Measurements from ENCODE around the gene EPB41L1.

The EPB41L1 gene

DNA sequence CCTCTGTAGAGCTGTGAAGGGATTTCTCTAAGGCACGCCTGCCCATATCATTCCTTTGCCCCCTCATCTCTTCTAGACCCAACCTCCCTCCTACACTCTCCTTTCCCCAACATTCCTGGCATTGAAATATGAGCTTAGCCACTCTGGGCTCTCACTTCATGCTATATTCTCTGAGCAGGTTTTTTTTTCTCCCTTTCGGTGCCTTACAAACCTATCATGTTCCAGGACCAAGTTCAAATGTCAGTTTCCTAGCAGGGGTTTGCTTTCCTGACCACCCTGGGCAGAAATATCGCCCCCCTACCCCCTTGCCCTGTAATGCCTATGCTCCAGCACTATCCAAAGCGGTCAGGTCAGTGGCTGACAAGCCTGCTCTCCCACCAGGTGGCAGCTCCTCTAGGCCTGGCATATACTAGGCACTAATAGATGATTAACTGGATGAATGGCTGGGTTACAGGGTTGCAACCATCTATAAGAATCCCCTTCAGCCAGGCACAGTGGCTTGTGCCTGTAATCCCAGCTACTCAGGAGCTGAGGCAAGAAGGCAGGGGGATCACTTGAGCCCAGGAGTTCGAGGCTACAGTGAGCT lies 56.0 kb downstream of the EPB41L1 start:
- H3K4me3 ChIP-seq (ENCODE audit: low read depth in 1 of 2, low read length in 2 of 2) = no peak overlapping the region
- H3K27ac ChIP-seq (ENCODE audit: low read length) = no peak overlapping the region
- no peak overlapping the region for H3K9ac ChIP-seq (ENCODE audit: low read depth, low read length)
- no peak overlapping the region for H3K4me2 ChIP-seq (ENCODE audit: insufficient read depth, low read length)
- no peak overlapping the region for H2AFZ ChIP-seq (ENCODE audit: low read depth, low read length)
- H3K27me3 ChIP-seq (ENCODE audit: insufficient read depth, low read length, poor library complexity) = peaks cover 23% of the 10 kb centered on the region
- no peak for TF ChIP-seq EZH2 (IDR thresholded peaks at IDR 0.05; ENCODE audit: borderline replicate concordance, low read depth, low read length, severe bottlenecking)
- TF ChIP-seq, protein P1, sequence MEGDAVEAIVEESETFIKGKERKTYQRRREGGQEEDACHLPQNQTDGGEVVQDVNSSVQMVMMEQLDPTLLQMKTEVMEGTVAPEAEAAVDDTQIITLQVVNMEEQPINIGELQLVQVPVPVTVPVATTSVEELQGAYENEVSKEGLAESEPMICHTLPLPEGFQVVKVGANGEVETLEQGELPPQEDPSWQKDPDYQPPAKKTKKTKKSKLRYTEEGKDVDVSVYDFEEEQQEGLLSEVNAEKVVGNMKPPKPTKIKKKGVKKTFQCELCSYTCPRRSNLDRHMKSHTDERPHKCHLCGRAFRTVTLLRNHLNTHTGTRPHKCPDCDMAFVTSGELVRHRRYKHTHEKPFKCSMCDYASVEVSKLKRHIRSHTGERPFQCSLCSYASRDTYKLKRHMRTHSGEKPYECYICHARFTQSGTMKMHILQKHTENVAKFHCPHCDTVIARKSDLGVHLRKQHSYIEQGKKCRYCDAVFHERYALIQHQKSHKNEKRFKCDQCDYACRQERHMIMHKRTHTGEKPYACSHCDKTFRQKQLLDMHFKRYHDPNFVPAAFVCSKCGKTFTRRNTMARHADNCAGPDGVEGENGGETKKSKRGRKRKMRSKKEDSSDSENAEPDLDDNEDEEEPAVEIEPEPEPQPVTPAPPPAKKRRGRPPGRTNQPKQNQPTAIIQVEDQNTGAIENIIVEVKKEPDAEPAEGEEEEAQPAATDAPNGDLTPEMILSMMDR (IDR thresholded peaks at IDR 0.05; ENCODE audit: borderline replicate concordance, extremely low read depth, low read length, poor library complexity, severe bottlenecking) = peak; percentile 23
- no peaks in the 10 kb centered on the region; the same call in 1 of the 2 replicates for H4K20me1 ChIP-seq (ENCODE audit: insufficient read depth, low read length)
- no peaks in the 10 kb centered on the region for H3K4me1 ChIP-seq (ENCODE audit: insufficient read depth, low read length)
- no peaks in the 10 kb centered on the region for H3K36me3 ChIP-seq (ENCODE audit: insufficient read depth, low read length)
- no peak for DNase-seq
- no peak for ATAC-seq (ENCODE audit: insufficient read depth, low read depth)
- no peaks in the 10 kb centered on the region for H3K79me2 ChIP-seq (ENCODE audit: insufficient read depth, low read length)
- no peaks in the 10 kb centered on the region for H3K9me3 ChIP-seq (ENCODE audit: insufficient read depth, low read length, severe bottlenecking)

DNA sequence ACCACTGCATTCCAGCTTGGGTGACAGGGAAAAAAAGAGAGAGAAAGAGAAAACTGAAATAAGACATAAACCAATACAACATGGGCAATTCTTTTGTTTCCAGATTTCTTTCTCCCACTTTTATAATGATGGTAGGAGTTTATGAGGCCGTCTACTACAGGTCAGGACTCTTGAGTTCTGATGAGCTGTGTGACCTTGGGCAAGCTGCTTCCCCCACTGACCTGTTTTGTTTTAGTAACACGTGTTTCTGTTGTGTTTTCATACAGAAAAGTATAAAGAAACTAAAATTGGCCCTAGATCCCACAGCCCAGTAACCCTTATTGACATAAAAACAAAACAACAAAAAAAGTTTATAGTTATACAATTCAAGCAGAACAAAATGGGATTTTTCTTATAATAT lies 58.8 kb downstream of the EPB41L1 start:
- Histone ChIP-seq H3K9me3 (ENCODE audit: insufficient read depth, low read length, severe bottlenecking) (no peaks in the 10 kb centered on the region), H3K4me3 (ENCODE audit: low read depth in 1 of 2, low read length in 2 of 2) (no peak overlapping the region), H3K9ac (ENCODE audit: low read depth, low read length) (no peak overlapping the region), H3K27ac (ENCODE audit: low read length) (no peak overlapping the region), H3K4me1 (ENCODE audit: insufficient read depth, low read length) (no peaks in the 10 kb centered on the region), H3K4me2 (ENCODE audit: insufficient read depth, low read length) (no peak overlapping the region), H2AFZ (ENCODE audit: low read depth, low read length) (no peak overlapping the region), H3K27me3 (ENCODE audit: insufficient read depth, low read length, poor library complexity) (peaks cover 23% of the 10 kb centered on the region), H4K20me1 (ENCODE audit: insufficient read depth, low read length) (no peaks in the 10 kb centered on the region; the same call in 1 of the 2 replicates), H3K79me2 (ENCODE audit: insufficient read depth, low read length) (no peaks in the 10 kb centered on the region), H3K36me3 (ENCODE audit: insufficient read depth, low read length) (no peaks in the 10 kb centered on the region)
- TF ChIP-seq EZH2 (IDR thresholded peaks at IDR 0.05; ENCODE audit: borderline replicate concordance, low read depth, low read length, severe bottlenecking) = no peak
- TF ChIP-seq, protein P1 (IDR thresholded peaks at IDR 0.05; ENCODE audit: borderline replicate concordance, extremely low read depth, low read length, poor library complexity, severe bottlenecking) = no peak
- DNase-seq (no peak), ATAC-seq (ENCODE audit: insufficient read depth, low read depth) (no peak)

DNA sequence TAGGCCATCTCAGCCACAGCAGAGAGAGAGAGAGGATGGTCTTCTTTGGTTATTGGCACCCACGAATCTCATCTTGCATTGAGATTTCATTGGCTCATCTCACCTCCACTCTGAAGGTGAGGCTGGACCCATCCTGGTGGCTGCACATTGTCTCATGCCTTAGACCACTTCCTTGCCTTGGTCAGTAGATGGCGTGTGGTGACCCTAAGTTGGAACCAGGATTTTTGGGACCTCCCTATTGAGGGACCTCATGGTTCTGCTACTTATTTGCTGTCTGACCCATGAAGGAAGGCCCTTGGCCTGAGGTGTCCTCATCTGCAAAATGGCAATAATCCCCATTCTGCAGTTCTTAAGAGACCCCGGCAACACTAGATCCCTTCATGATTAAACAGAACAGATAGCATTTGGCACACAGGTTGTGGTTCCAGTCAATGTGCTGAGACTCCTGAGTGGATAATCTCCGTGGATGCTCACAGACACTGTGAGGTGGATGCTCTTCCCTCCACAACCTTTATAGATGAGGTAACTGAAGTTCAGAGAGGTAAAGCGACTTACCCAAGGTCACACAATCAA lies 60.2 kb downstream of the EPB41L1 start:
- DNase-seq (peak; percentile 11), ATAC-seq (ENCODE audit: insufficient read depth, low read depth) (0 out of 3 replicates have a peak, but pooled peaks have one; percentile 39)
- no peak overlapping the region for H3K4me3 ChIP-seq (ENCODE audit: low read depth in 1 of 2, low read length in 2 of 2)
- no peak overlapping the region for H3K9ac ChIP-seq (ENCODE audit: low read depth, low read length)
- H3K27ac ChIP-seq (ENCODE audit: low read length) = no peak overlapping the region
- no peaks in the 10 kb centered on the region for H3K4me1 ChIP-seq (ENCODE audit: insufficient read depth, low read length)
- H3K27me3 ChIP-seq (ENCODE audit: insufficient read depth, low read length, poor library complexity) = peaks cover 20% of the 10 kb centered on the region
- no peak overlapping the region for H3K4me2 ChIP-seq (ENCODE audit: insufficient read depth, low read length)
- TF ChIP-seq, protein P1 (IDR thresholded peaks at IDR 0.05; ENCODE audit: borderline replicate concordance, extremely low read depth, low read length, poor library complexity, severe bottlenecking) = peak; percentile 72
- TF ChIP-seq EZH2 (IDR thresholded peaks at IDR 0.05; ENCODE audit: borderline replicate concordance, low read depth, low read length, severe bottlenecking) = no peak
- no peaks in the 10 kb centered on the region for H3K9me3 ChIP-seq (ENCODE audit: insufficient read depth, low read length, severe bottlenecking)
- H3K79me2 ChIP-seq (ENCODE audit: insufficient read depth, low read length) = no peaks in the 10 kb centered on the region
- no peaks in the 10 kb centered on the region for H3K36me3 ChIP-seq (ENCODE audit: insufficient read depth, low read length)
- H4K20me1 ChIP-seq (ENCODE audit: insufficient read depth, low read length) = no peaks in the 10 kb centered on the region
- no peak overlapping the region for H2AFZ ChIP-seq (ENCODE audit: low read depth, low read length)

Data from DND-41 (cell line).